ENCODE data around the gene TET1.

GRCh38 chr10:68558478-68558877, 1.7 kb upstream of the TET1 start:
- TF ChIP-seq POLR2A (IDR thresholded peaks at IDR 0.05) (no peak), CTCF (IDR thresholded peaks at IDR 0.05) (no peak), POLR2AphosphoS5 (IDR thresholded peaks at IDR 0.05) (no peak), EP300 (IDR thresholded peaks at IDR 0.05) (no peak)
